ENCODE data around the gene STIL. TPM values are rescaled to one million over a fixed set of nuclear protein-coding genes. Genes with fewer than 3 reads are reported as not detected.

The STIL gene
- total and polyA plus RNA-seq, 4 donors = 0.85 to 5.9 (median 1.4) TPM

DNA sequence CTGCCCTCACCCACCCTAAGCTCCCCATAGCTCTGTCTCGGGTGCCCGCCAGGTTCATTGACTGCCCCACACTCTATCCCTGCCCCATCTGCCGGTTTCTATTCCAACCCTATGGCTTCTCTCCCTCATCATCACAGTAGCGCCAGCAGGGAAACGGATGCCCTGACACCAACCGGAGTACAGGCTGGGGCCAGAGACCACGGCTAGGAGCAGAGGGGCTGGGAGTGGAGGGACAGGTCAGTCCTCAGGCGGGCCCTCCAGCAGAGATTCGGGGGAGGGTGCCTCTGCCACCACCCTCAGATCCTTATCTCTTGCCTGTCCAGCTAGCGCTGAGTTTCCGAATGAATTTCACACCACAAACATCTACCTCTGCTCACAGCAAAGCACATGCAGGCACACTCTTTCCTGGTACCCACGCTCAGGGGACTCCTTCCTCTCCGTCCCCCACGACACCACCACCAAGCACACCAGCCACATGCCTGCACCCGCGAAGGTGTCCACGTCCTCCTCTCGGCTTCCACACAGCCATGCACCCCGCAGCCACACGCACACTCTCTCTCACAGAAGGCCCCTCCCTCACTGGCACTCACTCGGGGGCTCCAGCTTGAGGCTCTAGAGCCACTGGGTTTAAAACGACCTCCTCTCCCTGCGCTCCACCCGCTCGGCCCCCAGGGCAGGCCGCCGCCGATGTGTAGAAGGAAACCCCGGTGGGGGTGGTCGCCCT lies 89.1 kb downstream of the STIL start:
- no peak for ATAC-seq (ENCODE audit: insufficient read depth, low FRiP score)
- peaks cover 4 to 84% (median 73%) of the 10 kb centered on the region in 3 donors for H3K27me3 ChIP-seq (ENCODE audit: control insufficient read depth in 3 of 3, insufficient read depth in 3 of 3, low read length in 2 of 3)

DNA sequence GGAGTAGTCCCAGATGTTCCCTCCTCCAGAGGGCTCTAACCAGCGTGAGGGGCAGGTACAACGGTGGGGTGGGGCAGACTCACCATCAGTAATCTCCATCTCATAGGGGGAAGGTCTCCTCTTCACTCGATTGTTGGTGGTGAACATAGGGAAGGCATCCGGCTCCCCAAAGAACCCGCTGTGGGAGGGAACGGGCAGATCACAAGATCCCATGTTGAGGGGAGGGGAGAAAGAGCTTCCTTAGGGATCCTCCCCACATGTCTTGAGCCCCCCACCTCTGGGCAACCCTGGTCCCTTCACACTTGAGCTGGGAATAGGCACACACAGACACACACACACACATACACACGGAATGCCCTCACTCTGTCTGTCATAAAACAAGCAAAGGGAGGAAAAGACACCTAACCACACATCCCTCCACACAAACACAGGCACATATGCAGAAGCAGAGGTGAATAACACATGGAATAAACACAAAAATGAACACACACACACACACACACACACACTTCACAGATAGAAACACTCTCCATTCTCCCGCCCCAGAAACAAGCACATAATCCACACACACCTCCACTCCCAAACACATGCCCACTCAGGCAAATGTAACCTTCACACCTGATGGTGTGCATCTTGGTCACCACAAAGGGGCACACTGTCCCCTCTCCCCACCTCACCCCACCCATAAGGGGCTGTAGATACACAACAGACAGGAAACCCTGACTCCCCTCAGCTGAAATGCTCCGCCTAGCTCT lies 89.8 kb downstream of the STIL start:
- WGBS, 2 donors = 54 to 76% methylated on average over 9 of the region's 9 CpGs
- DNase-seq = no peak
- Histone ChIP-seq H3K4me1 (ENCODE audit: control insufficient read depth in 5 of 5, insufficient read depth in 5 of 5, low read length in 5 of 5) (peaks cover 0 to 18% (median 3%) of the 10 kb centered on the region in 5 donors), H3K27ac (ENCODE audit: low read depth in 1 of 2, low read length in 1 of 2) (peak overlapping the region in 1 of 2 donors; percentile 34), H3K27me3 (ENCODE audit: control insufficient read depth in 3 of 3, insufficient read depth in 3 of 3, low read length in 2 of 3) (peaks cover 4 to 77% (median 66%) of the 10 kb centered on the region in 3 donors), H3K9ac (ENCODE audit: insufficient read depth in 1 of 2, low read length in 2 of 2) (no peak overlapping the region), H3K9me3 (ENCODE audit: control insufficient read depth in 4 of 4, insufficient read depth in 3 of 4, low read length in 3 of 4) (no peaks in the 10 kb centered on the region), H3K4me3 (no peak overlapping the region), H3K36me3 (ENCODE audit: control insufficient read depth in 4 of 4, insufficient read depth in 4 of 4, low read length in 4 of 4) (no peaks in the 10 kb centered on the region)
- ATAC-seq (ENCODE audit: insufficient read depth, low FRiP score) = no peak
- TF ChIP-seq, protein P1, sequence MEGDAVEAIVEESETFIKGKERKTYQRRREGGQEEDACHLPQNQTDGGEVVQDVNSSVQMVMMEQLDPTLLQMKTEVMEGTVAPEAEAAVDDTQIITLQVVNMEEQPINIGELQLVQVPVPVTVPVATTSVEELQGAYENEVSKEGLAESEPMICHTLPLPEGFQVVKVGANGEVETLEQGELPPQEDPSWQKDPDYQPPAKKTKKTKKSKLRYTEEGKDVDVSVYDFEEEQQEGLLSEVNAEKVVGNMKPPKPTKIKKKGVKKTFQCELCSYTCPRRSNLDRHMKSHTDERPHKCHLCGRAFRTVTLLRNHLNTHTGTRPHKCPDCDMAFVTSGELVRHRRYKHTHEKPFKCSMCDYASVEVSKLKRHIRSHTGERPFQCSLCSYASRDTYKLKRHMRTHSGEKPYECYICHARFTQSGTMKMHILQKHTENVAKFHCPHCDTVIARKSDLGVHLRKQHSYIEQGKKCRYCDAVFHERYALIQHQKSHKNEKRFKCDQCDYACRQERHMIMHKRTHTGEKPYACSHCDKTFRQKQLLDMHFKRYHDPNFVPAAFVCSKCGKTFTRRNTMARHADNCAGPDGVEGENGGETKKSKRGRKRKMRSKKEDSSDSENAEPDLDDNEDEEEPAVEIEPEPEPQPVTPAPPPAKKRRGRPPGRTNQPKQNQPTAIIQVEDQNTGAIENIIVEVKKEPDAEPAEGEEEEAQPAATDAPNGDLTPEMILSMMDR (IDR thresholded peaks at IDR 0.05; ENCODE audit: control extremely low read depth, extremely low read depth) = no peak

More for the DNA sequence above, 89.1 kb downstream of the STIL start:
- 8 to 10% methylated on average over 26 to 30 of the region's 30 CpGs for WGBS, 2 donors
- Histone ChIP-seq H3K4me3 (no peak overlapping the region), H3K9me3 (ENCODE audit: control insufficient read depth in 4 of 4, insufficient read depth in 3 of 4, low read length in 3 of 4) (no peaks in the 10 kb centered on the region), H3K9ac (ENCODE audit: insufficient read depth in 1 of 2, low read length in 2 of 2) (no peak overlapping the region), H3K27ac (ENCODE audit: low read depth in 1 of 2, low read length in 1 of 2) (peak overlapping the region in 1 of 2 donors; percentile 18), H3K36me3 (ENCODE audit: control insufficient read depth in 4 of 4, insufficient read depth in 4 of 4, low read length in 4 of 4) (no peaks in the 10 kb centered on the region), H3K4me1 (ENCODE audit: control insufficient read depth in 5 of 5, insufficient read depth in 5 of 5, low read length in 5 of 5) (peaks cover 0 to 18% (median 3%) of the 10 kb centered on the region in 5 donors)
- TF ChIP-seq, protein P1 (IDR thresholded peaks at IDR 0.05; ENCODE audit: control extremely low read depth, extremely low read depth) = no peak
- no peak for DNase-seq

- no peaks in the 10 kb centered on the region for H3K9me3 ChIP-seq (ENCODE audit: control insufficient read depth in 4 of 4, insufficient read depth in 3 of 4, low read length in 3 of 4)
- H3K4me1 ChIP-seq (ENCODE audit: control insufficient read depth in 5 of 5, insufficient read depth in 5 of 5, low read length in 5 of 5) = peaks cover 0 to 18% (median 3%) of the 10 kb centered on the region in 5 donors
- H3K4me3 ChIP-seq = no peak overlapping the region
- DNase-seq = no peak
- H3K27ac ChIP-seq (ENCODE audit: low read depth in 1 of 2, low read length in 1 of 2) = no peak overlapping the region
- no peak overlapping the region for H3K9ac ChIP-seq (ENCODE audit: insufficient read depth in 1 of 2, low read length in 2 of 2)
- TF ChIP-seq, protein P1 (IDR thresholded peaks at IDR 0.05; ENCODE audit: control extremely low read depth, extremely low read depth) = no peak
- no peaks in the 10 kb centered on the region for H3K36me3 ChIP-seq (ENCODE audit: control insufficient read depth in 4 of 4, insufficient read depth in 4 of 4, low read length in 4 of 4)
- 69 to 87% methylated on average over 10 of the region's 10 CpGs for WGBS, 2 donors
- ATAC-seq (ENCODE audit: insufficient read depth, low FRiP score) = no peak
- H3K27me3 ChIP-seq (ENCODE audit: control insufficient read depth in 3 of 3, insufficient read depth in 3 of 3, low read length in 2 of 3) = peaks cover 4 to 70% (median 58%) of the 10 kb centered on the region in 3 donors
Measured at GRCh38 chr1:47223174-47223920, 90.6 kb downstream of the STIL start.

Measured in lung (tissue), 12 donors.